CD4-positive, alpha-beta T cell treated with Interleukin-4 for 4 hours (primary cell): ENCODE measurements around the gene OXT.
"Not testable (repeated sequence)": the region's sequence is repeated elsewhere in the genome, so short reads cannot be mapped to it uniquely, and the experiment has no call there.

Source experiments
- DNase-seq: peaks from one replicate; pipeline ENCODE4 v3.0.0-alpha.2; 2020

The OXT gene

DNA sequence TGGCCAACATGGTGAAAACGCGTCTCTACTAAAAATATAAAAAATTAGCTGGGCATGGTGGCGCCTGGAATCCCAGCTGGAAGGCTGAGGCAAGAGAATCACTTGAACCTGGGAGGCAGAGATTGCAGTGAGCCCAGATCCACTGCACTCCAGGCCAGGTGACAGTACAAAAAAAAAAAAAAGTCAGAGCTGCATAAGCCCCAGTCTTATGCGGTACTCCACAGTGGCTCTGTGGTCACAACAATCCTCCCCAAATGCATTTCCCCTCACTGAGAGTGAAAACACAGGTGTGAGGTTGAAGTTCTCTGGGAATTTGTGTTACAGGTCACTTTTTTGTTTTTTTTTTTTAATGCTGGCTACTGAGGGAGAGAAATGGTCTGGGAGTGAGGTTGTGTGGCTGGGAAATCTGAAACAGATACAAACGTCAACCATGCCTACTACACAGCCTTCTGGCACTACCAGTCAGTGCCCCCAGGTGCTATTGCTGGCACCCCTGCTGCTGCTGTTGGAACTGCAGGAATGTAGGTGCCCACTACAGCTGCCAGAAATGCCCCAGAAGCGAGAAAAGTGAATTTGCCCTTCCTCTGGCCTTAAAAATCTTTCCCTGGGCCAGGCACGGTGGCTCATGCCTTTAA lies 19.9 kb upstream of the OXT start:
- DNase-seq, result no peak

DNA sequence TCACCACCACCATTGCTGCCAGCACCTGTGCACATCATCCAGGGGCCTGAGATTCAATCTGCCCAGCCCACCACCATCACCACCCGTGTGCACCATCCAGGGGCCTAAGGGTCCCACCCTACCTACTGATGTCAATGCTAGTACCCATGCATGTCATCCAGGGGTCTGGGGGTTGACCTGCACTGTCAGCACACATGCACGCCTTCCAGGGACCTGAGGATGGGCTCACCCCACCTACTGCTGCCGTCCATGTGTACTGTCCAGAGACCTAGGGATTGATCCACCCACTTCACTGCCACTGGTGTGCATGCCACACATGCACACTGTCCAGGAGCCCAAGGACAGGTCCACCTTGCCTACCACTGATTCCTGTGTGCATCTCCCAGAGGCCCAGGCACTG lies 11.9 kb upstream of the OXT start:
- DNase-seq, result no peak

DNA sequence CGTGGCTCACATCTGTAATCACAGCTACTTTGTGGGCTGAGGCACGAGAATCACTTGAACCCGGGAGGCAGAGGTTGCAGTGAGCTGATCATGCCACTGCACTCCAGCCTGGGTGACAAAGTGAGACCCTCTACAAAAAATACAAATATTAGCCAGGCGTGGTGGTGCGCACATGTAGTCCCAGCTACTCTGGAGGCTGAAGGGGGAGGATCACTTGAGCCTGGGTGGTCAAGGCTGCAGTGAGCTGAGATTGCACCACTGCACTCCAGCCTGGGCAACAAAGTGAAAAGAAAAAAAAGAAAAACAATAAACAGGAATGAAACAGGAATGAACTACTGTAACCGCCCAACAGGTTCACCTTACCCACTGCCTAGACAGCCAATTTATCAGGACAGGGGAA lies 7.3 kb upstream of the OXT start:
- not testable (repeated sequence) for DNase-seq

DNA sequence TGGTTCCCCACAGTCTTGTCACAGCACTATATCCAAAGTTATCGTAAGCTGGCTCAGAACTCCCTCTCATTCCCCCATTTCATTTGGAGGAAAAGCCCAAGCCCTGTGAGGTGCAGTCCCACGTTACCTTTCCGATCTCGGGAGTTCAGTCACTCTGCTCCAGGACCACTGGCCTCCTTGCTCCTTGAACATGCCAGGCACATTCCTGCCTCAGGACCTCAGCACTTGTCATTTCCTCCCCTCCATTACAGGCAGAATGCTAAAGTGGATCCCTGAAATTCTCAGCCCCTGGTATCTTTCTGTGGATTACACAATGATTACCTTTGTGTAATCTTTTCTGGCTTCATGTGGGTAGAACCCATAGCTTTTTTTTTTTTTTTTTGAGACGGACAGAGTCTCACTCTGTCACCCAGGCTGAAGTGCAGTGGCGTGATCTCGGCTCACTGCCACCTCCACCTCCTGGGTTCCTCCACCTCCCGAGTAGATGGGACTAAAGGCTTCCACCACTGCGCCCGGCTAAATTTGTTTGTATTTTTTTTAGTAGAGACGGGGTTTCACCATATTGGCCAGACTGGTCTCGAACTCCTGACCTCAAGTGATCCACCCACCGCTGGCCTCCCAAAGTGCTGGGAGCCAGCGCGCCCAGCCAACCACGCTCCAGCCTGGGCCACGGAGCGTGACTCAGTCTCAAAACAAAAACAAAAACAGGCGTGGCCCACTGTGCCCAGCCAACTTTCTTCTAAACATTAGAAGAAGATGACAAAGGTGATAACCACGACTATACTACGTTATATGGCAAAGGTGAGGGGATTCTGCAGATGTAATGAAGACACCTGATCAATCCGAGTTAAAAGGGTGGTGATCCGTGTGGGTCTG lies 4.0 kb upstream of the OXT start:
- no peak for DNase-seq

DNA sequence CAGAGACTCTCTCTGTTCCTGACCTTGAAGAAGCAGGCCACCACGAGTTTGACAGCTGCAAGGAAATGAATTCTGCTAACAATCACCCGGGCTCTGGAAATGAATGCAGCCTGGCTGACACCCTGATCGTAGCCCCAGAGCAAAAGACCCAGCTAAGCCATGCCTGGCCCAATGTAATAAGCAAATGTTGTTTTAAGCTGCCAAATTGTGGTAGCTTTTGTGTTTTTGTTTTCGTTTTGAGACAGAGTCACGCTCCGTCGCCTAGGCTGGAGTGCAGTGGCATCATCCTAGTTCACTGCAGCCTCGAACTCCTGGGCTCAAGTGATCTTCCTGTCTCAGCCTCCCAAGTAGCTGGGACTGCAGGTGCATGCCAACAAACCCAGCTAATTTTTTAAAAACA lies 3.3 kb upstream of the OXT start:
- no peak for DNase-seq

DNA sequence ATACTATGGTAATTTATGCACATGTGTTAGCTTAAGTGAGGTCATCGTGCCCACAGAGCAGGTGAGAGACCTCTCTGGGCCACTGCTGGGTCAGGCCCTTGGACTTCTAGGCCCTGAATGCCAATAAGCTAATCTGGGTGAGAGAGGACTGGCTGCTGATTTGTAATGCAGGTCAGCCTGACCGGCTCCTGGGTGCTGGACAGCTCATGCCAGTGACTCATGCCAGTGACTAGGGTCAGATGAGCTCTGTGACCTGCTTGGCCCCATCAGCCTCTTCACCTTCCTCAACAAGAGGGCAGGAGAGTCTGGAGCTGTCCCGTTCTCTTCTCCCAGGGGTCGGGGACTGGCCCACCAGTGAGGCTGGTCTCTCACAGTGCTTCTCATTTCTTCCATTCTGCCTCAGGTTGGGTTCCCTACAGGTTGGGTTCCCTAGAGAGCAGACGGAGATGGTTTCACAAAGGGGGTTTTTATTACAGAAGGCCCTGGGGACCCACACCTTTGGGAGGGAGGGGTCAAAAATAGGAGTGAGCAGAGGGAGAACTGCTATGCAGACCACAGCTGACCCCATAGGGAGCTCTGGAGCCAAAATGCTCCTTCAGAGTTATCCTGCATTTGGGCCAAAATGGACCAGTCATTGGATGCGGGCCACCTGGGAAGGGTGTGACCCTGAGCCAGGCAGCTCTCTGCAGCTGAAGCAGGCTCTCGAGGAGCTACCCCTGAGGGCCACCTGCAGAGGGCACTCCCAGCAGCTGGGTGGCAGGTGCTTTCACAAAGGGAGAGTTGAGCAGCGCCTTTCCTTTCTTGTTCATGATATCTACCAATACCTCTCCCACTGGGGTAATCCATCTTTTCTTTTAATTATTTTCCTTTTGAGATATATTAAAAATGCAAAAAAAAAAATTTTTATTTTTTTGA lies 2.2 kb upstream of the OXT start:
- DNase-seq, result no peak

DNA sequence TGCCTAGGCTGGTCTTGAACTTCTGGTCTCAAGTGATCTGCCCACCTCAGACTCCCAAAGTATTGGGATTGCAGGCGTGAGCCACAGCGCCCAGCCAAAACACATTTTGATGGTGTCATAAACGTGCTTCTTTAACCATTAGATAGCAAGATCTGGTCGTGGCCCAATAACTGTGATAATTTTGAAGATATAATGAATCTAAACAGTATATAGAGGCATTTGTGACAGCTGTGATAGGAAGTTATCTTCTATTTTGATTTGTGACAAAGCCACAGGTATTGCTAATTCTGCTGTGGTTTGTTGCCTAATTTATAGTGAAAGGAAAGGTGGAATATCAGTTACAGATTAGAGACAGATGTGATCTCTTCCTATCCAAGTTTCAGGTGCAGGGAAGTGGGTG lies 695 bp upstream of the OXT start:
- DNase-seq, result no peak

DNA sequence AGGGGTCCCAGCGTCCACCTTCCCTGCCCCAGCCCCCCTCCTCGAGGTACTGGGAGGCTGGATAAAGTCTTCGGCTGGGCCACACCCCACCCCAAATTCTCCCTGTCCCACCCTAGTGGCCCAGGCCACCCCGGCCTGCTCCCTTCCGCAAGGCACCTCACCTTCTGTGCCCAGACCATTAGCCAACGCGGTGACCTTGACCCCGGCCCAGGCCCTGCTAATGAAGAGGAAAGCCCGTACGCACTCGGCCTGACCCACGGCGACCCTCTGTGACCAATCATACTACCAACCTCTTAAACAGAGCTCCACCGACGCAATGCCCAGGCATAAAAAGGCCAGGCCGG lies 182 bp upstream of the OXT start:
- no peak for DNase-seq

DNA sequence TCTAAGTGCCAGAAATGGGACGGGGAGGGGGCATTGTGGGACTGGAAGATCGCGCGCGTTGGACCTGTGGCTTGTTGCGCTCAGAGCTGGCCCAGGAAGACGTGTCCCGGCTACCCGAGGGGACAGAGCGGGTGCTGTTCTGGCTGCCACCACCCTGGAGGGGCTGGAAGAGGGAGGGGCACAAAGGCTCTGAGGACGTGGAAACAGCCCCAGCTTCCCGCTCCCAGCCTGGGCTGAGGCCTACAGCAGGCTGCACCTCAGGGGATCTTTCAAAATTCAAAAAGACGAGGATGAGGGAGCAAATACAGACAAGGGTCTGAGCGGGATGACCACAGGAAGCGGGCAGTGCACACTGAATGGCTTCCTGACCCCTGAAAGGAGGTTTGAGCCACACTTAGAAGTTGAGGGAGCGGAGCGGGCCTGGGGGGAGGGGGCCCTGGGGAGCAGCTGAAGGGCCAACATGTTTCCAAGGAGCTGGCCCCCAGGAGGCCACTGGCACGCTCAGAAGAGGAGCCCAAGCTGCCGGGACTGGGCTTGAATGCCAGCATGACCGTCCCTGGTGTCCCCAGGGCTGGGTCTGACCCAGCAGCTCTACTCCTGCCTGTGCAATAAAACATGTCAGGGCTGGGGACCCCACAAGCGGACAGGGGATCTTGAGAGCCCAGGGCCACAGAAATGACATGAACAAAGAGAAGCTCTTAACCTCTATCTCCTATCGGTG lies 1.3 kb downstream of the OXT start:
- DNase-seq, result no peak

DNA sequence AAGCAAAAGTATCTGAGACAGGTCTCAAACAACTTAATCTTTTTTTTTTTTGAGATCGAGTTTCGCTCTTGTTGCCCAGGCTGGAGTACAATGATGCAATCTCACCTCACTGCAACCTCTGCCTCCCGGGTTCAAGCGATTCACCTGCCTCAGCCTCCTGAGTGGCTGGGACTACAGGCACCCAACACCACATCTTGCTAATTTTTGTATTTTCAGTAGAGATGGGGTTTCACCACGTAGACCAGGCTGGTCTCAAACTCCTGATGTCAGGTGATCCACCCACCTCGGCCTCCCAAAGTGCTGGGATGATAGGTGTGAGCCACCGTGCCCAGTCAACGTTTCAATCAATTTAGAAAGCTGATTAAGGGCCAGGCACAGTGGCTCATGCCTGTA lies 1.8 kb downstream of the OXT start:
- DNase-seq, result not testable (repeated sequence)

DNA sequence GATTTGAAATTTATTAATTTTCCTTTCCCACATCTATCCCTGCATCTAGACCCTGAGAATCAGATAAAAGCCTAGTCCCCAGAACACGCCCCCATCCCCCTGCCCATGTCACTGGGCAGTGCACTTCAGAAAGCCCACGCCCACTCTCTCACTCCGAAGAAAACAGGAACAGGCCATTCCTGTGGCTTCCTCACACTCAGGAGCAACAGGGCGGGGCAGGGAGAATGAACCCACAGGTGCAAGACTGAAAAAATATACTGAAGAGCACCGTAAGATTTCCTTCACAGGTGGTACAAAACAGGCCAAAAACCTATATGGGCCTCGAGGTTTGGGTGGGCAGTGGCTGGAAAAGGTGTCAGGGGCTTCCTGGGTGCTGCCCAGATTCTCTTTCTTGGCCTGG lies 3.4 kb downstream of the OXT start:
- DNase-seq, result no peak

DNA sequence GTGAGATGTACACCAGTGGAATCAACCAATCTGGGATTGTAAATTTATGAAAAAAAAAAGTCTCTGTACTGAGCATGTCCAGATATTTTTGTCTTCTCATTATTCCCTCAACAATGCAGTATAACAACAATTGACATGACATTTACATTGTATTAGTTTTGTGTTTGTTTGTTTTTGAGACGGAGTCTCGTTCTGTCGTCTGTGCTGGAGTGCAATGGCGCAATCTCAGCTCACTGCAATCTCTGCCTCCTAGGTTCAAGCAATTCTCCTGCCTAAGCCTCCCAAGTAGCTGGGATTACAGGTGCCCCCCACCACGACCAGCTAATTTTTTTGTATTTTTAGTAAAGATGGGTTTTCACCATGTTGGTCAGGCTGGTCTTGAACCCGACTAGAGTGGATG lies 3.9 kb downstream of the OXT start:
- DNase-seq, result not testable (repeated sequence)

DNA sequence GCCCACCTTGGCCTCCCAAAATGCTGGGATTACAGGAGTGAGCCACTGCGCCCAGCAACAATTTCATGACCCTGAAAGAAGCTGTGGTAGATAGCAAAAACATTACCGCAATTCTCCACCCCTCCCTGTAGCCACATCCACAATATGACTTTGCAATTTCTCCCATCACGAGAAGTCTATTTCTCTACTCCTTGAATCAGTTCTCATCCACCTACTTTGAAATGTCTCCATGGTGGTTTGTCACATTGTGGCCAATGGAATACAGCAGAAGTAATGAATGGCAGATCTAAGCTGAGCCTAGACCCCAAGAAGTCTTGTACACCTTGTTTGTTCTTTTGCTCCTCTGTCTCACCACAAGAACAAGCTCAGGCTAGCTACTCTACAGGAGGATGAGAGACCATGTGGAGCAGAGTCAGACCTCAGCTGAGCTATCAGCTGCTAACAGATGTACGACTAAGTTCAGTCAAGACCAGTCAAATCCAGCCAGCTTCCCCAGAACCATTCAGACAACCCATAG lies 6.3 kb downstream of the OXT start:
- DNase-seq, result no peak

DNA sequence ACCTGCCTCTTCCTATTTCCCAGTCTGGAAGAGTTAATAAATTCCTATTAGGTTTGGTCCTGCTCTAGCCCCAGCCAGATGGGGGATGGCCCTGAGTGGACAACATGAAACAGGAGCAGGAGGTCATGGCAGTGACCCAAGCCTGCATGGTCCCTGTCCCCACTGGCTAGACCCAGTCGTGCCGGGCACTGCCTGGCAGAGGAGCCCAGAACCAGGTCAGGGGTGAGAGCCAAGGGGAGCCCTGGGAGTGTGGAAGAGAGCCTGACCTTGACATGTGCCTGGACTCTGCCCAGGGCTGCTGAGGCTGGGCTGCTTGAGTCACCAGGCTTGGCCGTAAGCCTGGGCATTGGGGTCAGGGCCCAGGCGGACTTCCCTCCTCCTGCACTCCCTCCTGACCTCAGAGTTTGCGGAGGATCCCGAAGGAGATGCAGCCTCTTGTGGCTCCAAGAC lies 9.5 kb downstream of the OXT start:
- no peak for DNase-seq

DNA sequence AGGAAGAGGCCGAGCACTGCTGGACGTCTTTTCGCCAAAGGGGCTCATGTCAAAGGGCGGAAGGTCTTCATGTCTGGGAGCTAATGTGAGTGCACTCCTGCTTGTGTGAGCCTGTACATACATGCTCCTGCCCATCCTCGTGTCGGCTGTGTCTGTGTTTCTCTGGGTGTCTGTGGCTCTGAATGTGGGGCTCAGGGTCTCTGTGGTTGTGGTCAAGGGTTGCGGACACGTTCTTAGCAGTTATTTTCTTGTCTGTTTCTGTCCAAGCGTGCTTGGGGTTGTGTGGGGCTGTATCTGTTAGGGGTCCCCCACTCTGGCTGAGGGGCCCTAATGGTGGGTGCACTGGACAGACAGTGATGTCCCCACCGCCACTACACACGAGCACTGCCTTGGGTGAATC lies 10.2 kb downstream of the OXT start:
- no peak for DNase-seq

DNA sequence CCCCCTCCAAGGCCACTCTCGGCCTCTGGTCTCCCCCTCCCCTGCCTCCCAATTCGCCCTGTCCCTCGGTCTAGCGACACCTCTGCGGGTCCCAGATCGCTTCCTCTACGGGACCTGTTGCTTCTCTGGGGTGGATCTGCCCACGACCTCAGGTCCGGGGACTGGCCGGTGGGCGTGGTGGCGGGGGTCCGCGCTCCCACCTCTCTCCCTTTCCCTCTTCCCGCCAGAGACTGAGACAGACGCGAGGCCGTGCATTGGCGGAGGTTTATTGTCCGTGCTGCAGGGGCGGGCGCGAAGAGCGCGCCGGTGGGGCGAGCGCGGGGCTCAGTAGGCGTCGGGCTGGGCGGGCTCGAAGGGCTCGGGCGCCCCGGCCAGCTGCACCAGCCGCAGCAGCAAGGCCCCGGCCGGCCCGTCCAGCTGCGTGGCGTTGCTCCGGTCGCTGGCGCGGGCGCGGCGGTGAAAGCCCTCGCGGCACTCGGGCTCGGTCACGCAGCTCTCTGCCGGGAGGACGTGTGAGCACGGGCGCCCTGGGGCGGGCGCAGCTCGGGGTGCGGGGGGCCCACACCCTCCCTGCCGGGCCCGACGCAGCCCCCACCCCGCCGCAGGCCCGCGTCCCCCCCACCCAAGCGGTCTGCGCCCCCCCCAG lies 11.0 kb downstream of the OXT start:
- DNase-seq, result no peak

DNA sequence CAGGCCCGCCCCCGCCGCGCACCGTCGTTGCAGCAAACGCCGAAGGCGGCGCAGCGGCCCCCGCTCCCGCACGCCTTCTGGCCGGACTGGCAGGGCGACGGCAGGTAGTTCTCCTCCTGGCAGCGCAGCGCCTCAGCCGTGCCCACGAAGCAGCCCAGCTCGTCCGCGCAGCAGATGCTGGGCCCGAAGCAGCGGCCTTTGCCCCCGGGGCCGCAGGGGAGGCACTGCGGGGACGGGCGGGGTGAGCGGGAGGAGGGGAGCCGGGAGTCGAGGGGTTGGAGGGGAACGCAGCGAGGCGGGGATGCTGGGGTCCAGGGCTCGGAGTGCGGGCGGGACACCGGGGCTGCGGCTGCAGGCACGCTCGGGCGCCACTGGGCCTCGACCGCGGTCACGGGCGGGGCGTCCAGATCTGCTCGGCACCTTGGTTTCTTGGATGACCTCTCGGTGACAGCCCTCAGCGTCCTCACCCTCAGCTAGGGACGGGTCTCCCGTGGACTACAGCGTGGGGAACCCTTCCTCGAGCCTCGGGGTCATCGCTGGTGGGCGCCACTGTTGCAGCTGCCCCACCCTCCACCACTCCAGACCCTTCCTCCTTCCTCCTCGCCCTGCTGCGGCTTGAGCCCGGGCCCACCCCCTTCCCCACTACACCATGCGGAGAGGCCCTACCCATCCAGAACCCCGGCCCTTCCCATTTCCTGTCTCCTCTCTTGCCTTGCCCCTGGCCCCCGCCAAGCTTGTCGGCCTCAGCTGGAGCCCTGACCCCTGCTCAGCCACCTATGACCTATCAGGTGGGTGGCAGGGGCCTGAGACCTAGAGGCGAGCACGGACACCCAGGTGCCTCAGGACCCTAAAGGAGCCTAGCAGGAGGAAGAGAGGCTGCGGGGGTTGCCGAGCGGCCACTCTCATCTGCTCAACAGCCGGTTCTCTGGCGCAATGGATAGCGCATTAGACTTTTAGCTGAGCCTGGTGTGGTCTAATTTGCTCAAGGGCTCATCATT lies 11.8 kb downstream of the OXT start:
- no peak for DNase-seq

DNA sequence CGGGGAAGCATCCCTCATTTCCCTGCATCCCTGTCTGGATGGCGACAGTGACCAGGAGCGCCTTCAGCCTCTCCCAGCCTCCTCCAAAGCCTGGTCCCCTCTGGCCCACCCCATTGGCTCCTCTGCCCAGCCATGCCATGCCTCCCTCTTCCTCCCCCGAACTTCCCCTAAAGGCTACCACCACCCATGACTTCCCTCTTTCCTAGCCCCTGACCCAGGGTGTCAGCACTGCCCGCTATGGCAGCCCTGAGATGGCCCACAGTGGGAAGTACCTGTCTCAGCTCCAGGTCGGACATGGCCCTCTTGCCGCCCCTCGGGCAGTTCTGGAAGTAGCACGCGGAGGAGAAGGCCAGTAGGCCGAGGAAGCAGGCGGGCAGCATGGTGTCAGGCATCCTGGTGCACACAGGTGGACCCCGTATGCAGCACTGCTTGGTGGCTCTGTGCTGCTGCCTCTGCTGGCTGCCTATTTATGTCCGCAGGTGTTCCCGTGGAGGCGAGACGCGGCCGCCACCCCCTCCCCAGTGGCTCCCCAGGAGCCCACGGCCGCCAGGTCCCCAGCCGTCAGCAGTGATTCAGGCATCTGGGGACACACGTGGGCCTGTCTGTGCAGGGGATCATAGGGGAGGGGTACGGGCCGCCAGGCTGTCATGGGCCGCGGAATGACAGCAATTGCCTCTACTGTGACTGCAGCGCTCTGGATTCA lies 13.0 kb downstream of the OXT start, which contains the start of gene AVP:
Gene AVP (minus strand): TSS at position 442 of the 703 bp plus-strand sequence. CDS start 50 bp downstream, at position 392.
- DNase-seq, result no peak

DNA sequence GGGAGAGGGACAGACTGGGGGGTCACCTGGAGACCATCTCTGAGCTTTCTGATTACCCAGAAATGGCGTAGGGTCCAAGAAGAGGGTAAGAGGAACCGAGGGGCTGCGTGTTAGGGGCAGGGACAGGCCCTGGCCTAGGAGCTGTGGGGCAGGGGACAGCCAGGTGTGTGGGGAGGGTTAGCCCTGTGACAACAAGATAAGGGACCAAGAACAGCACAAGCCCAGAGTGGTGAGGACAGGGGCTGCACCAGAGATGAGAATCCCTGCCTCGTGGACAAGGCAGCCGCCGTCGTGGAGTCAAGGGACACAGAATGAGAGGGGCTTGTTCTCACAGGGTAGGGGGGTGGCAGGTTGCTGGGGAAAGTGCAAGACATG lies 13.6 kb downstream of the OXT start:
- DNase-seq, result no peak

DNA sequence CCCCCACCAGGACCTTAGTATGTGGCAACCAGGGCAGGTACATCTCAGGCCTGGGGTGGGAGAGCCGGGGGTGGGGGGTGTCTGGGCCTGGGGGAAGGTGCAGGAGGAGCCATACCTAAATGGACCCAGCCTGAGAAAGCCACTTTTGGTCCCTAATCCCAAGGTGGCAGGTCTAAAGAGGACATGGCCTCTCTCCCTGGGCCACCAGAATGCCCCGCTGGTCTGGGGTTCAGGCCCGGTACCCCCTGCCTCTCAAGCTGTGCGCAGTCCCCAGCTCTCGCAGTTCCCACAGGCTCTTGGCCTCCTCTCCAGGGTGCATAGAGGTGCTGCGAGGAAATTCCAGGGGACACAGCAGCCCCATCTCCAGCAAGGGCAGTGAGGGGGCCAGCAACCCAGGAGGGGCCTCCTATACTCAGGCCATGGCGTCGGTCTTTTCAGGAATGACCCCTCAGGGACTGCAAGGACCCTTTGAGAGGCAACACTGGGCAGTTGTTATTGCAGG lies 14.2 kb downstream of the OXT start:
- no peak for DNase-seq
